Measurements from ENCODE around the gene ZSCAN25. TPM values are rescaled to one million over a fixed set of nuclear protein-coding genes. Genes with fewer than 3 reads are reported as not detected.

The ZSCAN25 gene
- total RNA-seq, 1 donor from 2014 or later, result 8.7 TPM

DNA sequence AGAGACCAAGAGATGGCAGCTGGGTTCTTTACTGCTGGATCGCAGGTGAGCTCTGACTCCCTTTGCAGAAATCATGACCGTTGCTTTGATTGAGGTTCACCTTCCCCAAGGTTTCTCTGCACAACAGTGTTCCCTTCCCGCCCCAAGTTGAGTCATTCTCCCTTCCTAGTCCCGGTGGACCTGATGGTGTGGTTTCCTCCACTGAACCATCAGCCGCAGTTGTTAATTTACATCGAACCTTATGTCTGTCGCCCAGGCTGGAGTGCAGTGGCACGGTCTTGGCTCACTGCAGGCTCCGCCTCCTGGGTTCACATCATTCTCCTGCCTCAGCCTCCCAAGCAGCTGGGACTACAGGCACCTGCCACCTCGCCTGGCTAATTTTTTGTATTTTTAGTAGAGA is 5.8 kb downstream of the ZSCAN25 start:
- TF ChIP-seq, protein P1, sequence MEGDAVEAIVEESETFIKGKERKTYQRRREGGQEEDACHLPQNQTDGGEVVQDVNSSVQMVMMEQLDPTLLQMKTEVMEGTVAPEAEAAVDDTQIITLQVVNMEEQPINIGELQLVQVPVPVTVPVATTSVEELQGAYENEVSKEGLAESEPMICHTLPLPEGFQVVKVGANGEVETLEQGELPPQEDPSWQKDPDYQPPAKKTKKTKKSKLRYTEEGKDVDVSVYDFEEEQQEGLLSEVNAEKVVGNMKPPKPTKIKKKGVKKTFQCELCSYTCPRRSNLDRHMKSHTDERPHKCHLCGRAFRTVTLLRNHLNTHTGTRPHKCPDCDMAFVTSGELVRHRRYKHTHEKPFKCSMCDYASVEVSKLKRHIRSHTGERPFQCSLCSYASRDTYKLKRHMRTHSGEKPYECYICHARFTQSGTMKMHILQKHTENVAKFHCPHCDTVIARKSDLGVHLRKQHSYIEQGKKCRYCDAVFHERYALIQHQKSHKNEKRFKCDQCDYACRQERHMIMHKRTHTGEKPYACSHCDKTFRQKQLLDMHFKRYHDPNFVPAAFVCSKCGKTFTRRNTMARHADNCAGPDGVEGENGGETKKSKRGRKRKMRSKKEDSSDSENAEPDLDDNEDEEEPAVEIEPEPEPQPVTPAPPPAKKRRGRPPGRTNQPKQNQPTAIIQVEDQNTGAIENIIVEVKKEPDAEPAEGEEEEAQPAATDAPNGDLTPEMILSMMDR (IDR thresholded peaks at IDR 0.05), result no peak
- TF ChIP-seq EZH2phosphoT487 (IDR thresholded peaks at IDR 0.05), result no peak
- TF ChIP-seq EZH2 (IDR thresholded peaks at IDR 0.05), result no peak
- peaks cover 40% of the 10 kb centered on the region for H3K36me3 Mint-ChIP-seq
- no peaks in the 10 kb centered on the region for H3F3A ChIP-seq (ENCODE audit: low read depth)
- DNase-seq (ENCODE audit: low spot score), result no peak
- H3K27ac ChIP-seq, result no peak overlapping the region
- no peak overlapping the region for H3K4me3 Mint-ChIP-seq
- H3K27ac Mint-ChIP-seq, result no peak overlapping the region
- no peak overlapping the region for H3K4me2 ChIP-seq
- H3K9ac ChIP-seq, result no peak overlapping the region
- H2AFZ ChIP-seq (replicated peaks), result no peak overlapping the region
- peaks cover 5% of the 10 kb centered on the region for H4K20me1 ChIP-seq (ENCODE audit: low read depth)
- peaks cover 10% of the 10 kb centered on the region for H3K4me1 Mint-ChIP-seq
- peaks cover 3% of the 10 kb centered on the region for H3K4me1 ChIP-seq
- H3K27me3 ChIP-seq, result no peaks in the 10 kb centered on the region
- H3K27me3 Mint-ChIP-seq (ENCODE audit: insufficient read depth, low read depth), result peaks cover 7% of the 10 kb centered on the region
- H3K4me3 ChIP-seq, result no peak overlapping the region
- peaks cover 11% of the 10 kb centered on the region for H3K79me2 ChIP-seq (ENCODE audit: low read depth)
- H3K9me3 ChIP-seq (ENCODE audit: low read depth), result no peaks in the 10 kb centered on the region
- no peaks in the 10 kb centered on the region for H3K9me3 Mint-ChIP-seq
- peaks cover 12% of the 10 kb centered on the region for H3K36me3 ChIP-seq

DNA sequence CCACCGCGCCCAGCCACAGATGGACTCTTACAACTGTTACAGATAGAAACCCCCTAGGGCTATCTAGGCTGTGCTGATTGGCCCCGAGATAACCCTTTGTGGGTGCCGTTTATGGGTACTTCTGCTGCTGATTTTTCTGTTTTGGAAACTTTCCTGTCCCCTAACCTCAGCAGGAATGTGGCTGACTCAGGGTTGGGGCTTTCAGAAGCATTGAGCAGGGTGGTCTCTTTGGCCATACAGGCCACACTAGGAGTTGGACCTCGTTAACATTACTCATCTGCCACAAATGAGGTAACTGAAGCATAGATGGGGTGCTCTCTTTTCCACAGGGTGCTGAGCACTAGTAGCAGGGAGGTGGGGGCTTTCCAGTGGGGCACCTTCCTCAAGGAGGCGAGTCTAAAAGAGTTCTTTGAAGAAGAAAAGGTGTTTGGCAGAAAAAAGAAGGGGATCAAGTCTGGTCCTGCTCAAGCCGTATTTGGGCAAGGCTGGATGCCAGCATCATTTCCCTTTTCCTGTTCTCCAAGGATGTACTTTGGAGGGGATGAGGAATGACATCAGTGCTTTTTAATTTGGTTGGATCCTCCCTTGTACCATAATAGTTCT is 6.4 kb downstream of the ZSCAN25 start:
- peaks cover 40% of the 10 kb centered on the region for H3K36me3 Mint-ChIP-seq
- H3K36me3 ChIP-seq, result peaks cover 12% of the 10 kb centered on the region
- H3F3A ChIP-seq (ENCODE audit: low read depth), result no peaks in the 10 kb centered on the region
- H3K4me3 Mint-ChIP-seq, result no peak overlapping the region
- no peaks in the 10 kb centered on the region for H3K9me3 ChIP-seq (ENCODE audit: low read depth)
- peaks cover 9% of the 10 kb centered on the region for H4K20me1 ChIP-seq (ENCODE audit: low read depth)
- no peak overlapping the region for H3K4me2 ChIP-seq
- no peaks in the 10 kb centered on the region for H3K9me3 Mint-ChIP-seq
- no peaks in the 10 kb centered on the region for H3K27me3 ChIP-seq
- H3K9ac ChIP-seq, result no peak overlapping the region
- H3K4me1 ChIP-seq, result no peaks in the 10 kb centered on the region
- no peak overlapping the region for H3K4me3 ChIP-seq
- no peak overlapping the region for H2AFZ ChIP-seq (replicated peaks)
- H3K79me2 ChIP-seq (ENCODE audit: low read depth), result peaks cover 5% of the 10 kb centered on the region
- DNase-seq (ENCODE audit: low spot score), result no peak
- no peak overlapping the region for H3K27ac Mint-ChIP-seq
- TF ChIP-seq EZH2phosphoT487 (IDR thresholded peaks at IDR 0.05), result no peak
- TF ChIP-seq, protein P1 (IDR thresholded peaks at IDR 0.05), result no peak
- no peak for TF ChIP-seq EZH2 (IDR thresholded peaks at IDR 0.05)
- peaks cover 4% of the 10 kb centered on the region for H3K4me1 Mint-ChIP-seq
- no peak overlapping the region for H3K27ac ChIP-seq
- H3K27me3 Mint-ChIP-seq (ENCODE audit: insufficient read depth, low read depth), result peaks cover 7% of the 10 kb centered on the region

DNA sequence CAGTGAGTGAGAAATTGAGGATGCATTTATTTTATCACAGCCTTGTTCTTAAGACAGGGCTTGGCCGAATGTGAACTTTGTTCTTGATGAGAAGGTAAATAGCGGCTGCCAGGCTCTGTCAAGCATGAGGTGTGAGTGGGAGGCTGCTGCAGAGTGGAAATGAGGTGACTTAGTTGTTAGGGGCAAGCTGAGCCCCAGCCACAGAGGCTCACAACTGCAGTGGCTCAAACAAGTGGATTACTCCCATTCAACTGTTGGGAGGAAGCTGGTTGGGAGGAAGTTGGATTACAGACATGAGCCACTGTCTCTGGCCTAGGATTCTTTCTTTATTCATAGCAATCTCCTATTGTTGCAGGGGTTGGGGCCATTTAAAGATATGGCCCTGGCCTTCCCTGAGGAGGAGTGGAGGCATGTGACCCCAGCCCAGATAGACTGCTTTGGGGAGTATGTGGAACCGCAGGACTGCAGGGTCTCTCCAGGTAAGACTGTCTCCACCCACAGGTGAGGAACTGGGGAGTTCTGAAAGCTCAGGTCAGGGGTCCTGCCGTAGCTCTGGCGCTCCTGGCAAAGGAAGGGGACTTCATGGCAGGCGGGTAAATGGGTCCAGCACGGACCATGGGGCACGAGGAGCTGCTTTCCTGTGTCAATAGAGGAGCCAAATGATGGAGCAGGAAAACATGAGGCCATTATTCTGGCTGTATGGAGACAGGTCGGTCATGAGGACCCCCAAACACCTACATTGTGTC is 7.1 kb downstream of the ZSCAN25 start:
- Histone ChIP-seq H3K36me3 (peaks cover 12% of the 10 kb centered on the region), H3K4me3 (no peak overlapping the region), H3K27me3 (no peaks in the 10 kb centered on the region), H2AFZ (replicated peaks) (no peak overlapping the region), H3K9ac (no peak overlapping the region), H3K9me3 (ENCODE audit: low read depth) (no peaks in the 10 kb centered on the region), H3K79me2 (ENCODE audit: low read depth) (peaks cover 3% of the 10 kb centered on the region), H3K27ac (no peak overlapping the region), H3K4me2 (no peak overlapping the region), H3F3A (ENCODE audit: low read depth) (no peaks in the 10 kb centered on the region), H4K20me1 (ENCODE audit: low read depth) (peaks cover 15% of the 10 kb centered on the region), H3K4me1 (no peaks in the 10 kb centered on the region)
- Mint-ChIP-seq H3K4me3 (no peak overlapping the region), H3K9me3 (no peaks in the 10 kb centered on the region), H3K27ac (no peak overlapping the region), H3K27me3 (ENCODE audit: insufficient read depth, low read depth) (peaks cover 7% of the 10 kb centered on the region), H3K4me1 (no peaks in the 10 kb centered on the region), H3K36me3 (peaks cover 42% of the 10 kb centered on the region)
- TF ChIP-seq EZH2 (IDR thresholded peaks at IDR 0.05) (no peak), EZH2phosphoT487 (IDR thresholded peaks at IDR 0.05) (no peak)
- TF ChIP-seq, protein P1 (IDR thresholded peaks at IDR 0.05), result no peak
- DNase-seq (ENCODE audit: low spot score), result no peak
